Peyer's patch (tissue), 4 donors: ENCODE measurements around the gene ZC3H7A. TPM values are rescaled to one million over a fixed set of nuclear protein-coding genes. Genes with fewer than 3 reads are reported as not detected.

Source experiments
- DNase-seq, 3 donors: peaks; one replicate each; pipeline ENCODE4 v3.0.0-alpha.2; 2017 to 2019
- H3K27ac ChIP-seq, 4 donors: fragments of 200-600 bp; sonication (generic); one replicate each; pipeline ENCODE4 v1.5.1; 2016 to 2019
- H3K27me3 ChIP-seq, 2 donors: fragments of 200-600 bp; sonication (generic); one replicate each; pipeline ENCODE4 v1.5.1; 2019
- H3K36me3 ChIP-seq, 3 donors: fragments of 200-600 bp; sonication (generic); one replicate each; pipeline ENCODE4 v1.5.1; 2016 to 2019
- H3K4me1 ChIP-seq, 4 donors: fragments of 200-600 bp; sonication (generic); one replicate each; pipeline ENCODE4 v1.5.1; 2016 to 2019
- H3K4me3 ChIP-seq, 4 donors: fragments of 200-600 bp; sonication (generic); 1 replicate in 3 of 4; 2 replicates in 1 of 4; pipeline ENCODE4 v1.5.1; 2016 to 2019; ENCODE audit warnings: mild to moderate bottlenecking in 1 of 4
- H3K9me3 ChIP-seq, 4 donors: fragments of 200-600 bp; sonication (generic); one replicate each; pipeline ENCODE4 v1.5.1; 2016 to 2019; ENCODE audit warnings: mild to moderate bottlenecking in 1 of 4
- CTCF ChIP-seq, 6 experiments: fragments of 450-650 bp in 4 of 6; fragments of 200-600 bp in 2 of 6; sonication (generic) in 1 of 6; IDR thresholded peaks; one replicate each; pipeline ENCODE4 v1.5.1; 2017 to 2019; ENCODE audit warnings: antibody characterized with exemption in 6 of 6, mild to moderate bottlenecking in 3 of 6, moderate library complexity in 1 of 6
- POLR2A ChIP-seq, 2 donors: fragments of 450-650 bp; IDR thresholded peaks; one replicate each; pipeline ENCODE4 v1.5.1; 2017; ENCODE audit warnings: antibody characterized with exemption in 2 of 2, mild to moderate bottlenecking in 2 of 2, moderate library complexity in 2 of 2
- total RNA-seq, 4 donors: library from RNA; depleted of rRNA; stranded (reverse); fragments of >200 nt; gene quantifications; one replicate each; pipeline ENCODE4 v1.1.0, GENCODE V29; 2016

Gene ZC3H7A
- total RNA-seq, 4 donors from 2014 or later, result 54.9 to 122 (median 72.5) TPM

- H3K4me3 ChIP-seq, result no peak overlapping the region
- peak overlapping the region in 2 of 4 donors; percentile 11 to 51 for H3K27ac ChIP-seq
- no peak for DNase-seq
- peaks cover 0 to 95% (median 12%) of the 10 kb centered on the region in 3 donors for H3K36me3 ChIP-seq
- TF ChIP-seq CTCF (IDR thresholded peaks at IDR 0.05) (no peak), POLR2A (IDR thresholded peaks at IDR 0.05) (no peak)
- H3K27me3 ChIP-seq, result no peaks in the 10 kb centered on the region
- no peaks in the 10 kb centered on the region for H3K9me3 ChIP-seq
- H3K4me1 ChIP-seq, result no peaks in the 10 kb centered on the region
Observed at GRCh38 chr16:11768849-11769248, 28.2 kb downstream of the ZC3H7A start.

- Histone ChIP-seq H3K4me1 (peaks cover 0 to 15% (median 0%) of the 10 kb centered on the region in 4 donors), H3K4me3 (no peak overlapping the region), H3K27me3 (no peaks in the 10 kb centered on the region), H3K36me3 (peaks cover 5 to 76% (median 12%) of the 10 kb centered on the region in 3 donors), H3K27ac (no peak overlapping the region), H3K9me3 (no peaks in the 10 kb centered on the region)
- DNase-seq, result no peak
- no peak for TF ChIP-seq POLR2A (IDR thresholded peaks at IDR 0.05)
- TF ChIP-seq CTCF (IDR thresholded peaks at IDR 0.05), result no peak
Observed at GRCh38 chr16:11762431-11762830, 34.6 kb downstream of the ZC3H7A start.

GRCh38 chr16:11759997-11760396 lies 37.1 kb downstream of the ZC3H7A start:
- TF ChIP-seq CTCF (IDR thresholded peaks at IDR 0.05), result no peak
- TF ChIP-seq POLR2A (IDR thresholded peaks at IDR 0.05), result no peak
- H3K27ac ChIP-seq, result no peak overlapping the region
- no peaks in the 10 kb centered on the region for H3K27me3 ChIP-seq
- no peak for DNase-seq
- H3K4me1 ChIP-seq, result peaks cover 0 to 15% (median 0%) of the 10 kb centered on the region in 4 donors
- H3K4me3 ChIP-seq, result no peak overlapping the region
- H3K36me3 ChIP-seq, result peaks cover 3 to 74% (median 5%) of the 10 kb centered on the region in 3 donors
- no peaks in the 10 kb centered on the region for H3K9me3 ChIP-seq

DNA sequence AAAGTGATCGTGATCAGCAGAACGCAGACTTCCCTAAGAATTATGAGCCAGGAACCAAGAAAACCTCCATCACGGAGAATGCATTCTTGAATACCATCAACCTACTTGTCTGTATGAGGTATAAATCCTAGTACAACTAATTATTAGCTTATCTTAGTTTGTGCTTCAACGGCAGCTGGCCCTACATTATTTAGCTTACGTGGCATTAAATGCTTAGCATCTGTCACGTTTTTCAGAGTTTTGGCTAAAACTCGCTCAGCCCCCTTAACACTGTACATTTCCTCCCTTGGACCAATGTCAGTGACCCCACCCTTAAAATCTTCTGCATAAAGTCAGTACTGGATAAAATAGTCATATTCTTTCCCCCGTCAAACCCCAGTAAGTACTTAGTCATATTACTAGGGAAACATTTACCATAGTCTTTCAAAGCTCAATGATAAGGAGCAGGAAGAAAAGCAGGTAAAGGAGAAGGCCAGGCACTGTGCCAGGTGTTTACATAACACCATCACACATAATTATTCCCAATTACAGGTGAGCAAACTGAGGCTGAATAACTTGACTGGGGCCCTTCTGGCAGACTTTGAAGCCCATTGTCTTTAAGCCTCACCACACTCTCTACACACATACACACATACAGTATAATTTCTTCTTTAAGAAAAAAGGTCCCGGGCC lies 37.8 kb downstream of the ZC3H7A start:
- peak in 1 of 3 donors; percentile 86 for DNase-seq
- Histone ChIP-seq H3K4me3 (no peak overlapping the region), H3K27ac (peak overlapping the region in 2 of 4 donors; percentile 30 to 55), H3K27me3 (no peaks in the 10 kb centered on the region), H3K36me3 (peaks cover 3 to 74% (median 5%) of the 10 kb centered on the region in 3 donors), H3K4me1 (peaks cover 0 to 15% (median 0%) of the 10 kb centered on the region in 4 donors), H3K9me3 (no peaks in the 10 kb centered on the region)
- TF ChIP-seq CTCF (IDR thresholded peaks at IDR 0.05), result no peak
- no peak for TF ChIP-seq POLR2A (IDR thresholded peaks at IDR 0.05)

DNA sequence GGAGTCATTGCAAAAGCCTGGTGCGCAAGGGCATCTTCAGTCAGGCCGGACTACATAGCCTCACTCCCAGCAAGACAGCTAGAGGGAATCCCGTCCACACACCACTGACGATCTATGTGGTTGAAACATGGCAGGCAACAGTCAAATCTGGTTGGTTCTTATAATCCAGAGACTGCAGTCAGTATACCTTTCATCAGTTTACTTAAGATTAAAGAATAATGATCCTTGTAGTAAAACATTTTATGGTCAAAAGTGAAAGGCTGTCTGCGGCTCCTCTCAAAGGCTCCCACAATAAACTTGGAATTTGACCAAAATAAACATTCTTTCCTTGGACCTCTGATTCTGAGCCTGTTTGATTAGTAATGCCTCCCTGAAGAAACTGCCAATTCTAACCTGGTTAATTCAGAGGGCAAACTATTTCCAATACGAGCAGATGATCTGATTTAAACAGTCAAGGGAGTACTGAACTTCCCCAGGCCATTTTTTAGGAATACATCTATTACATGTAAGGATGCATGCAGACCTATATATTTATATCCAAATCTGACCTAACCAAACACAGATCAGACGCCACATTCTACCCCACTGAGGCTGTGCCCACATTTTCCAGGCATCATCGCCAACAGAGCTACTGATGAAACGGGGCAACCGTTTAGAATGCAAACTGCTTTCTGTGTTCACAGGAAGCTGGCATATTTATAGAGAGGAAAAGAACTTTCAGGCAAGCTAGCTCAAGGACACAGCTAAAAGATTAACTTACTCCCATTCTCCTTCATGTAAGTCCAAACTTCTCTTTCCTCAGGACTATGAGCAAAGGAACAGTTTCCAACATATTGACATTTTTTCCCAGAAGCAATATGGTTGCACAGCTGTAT lies 39.1 kb downstream of the ZC3H7A start:
- Histone ChIP-seq H3K4me3 (no peak overlapping the region), H3K4me1 (peaks cover 0 to 15% (median 0%) of the 10 kb centered on the region in 4 donors), H3K36me3 (peaks cover 3 to 75% (median 5%) of the 10 kb centered on the region in 3 donors), H3K27me3 (no peaks in the 10 kb centered on the region), H3K9me3 (no peaks in the 10 kb centered on the region), H3K27ac (peak overlapping the region in 2 of 4 donors; percentile 16 to 71)
- DNase-seq, result peak in 2 of 3 donors; percentile 59 to 60
- TF ChIP-seq POLR2A (IDR thresholded peaks at IDR 0.05), result no peak
- TF ChIP-seq CTCF (IDR thresholded peaks at IDR 0.05), result no peak
